CD4-positive, alpha-beta T cell treated with Interleukin-12 subunit alpha and Interleukin-12 subunit beta, for 1 hour (primary cell): Measurements from ENCODE around the gene SCN2A.
A peak's percentile ranks its signal among the peaks of the same experiment; 100 is the strongest.
"Not testable (repeated sequence)": the region's sequence is repeated elsewhere in the genome, so short reads cannot be mapped to it uniquely, and the experiment has no call there.

Experiments
- DNase-seq: peaks from one replicate; pipeline ENCODE4 v3.0.0-alpha.2; 2020

Gene SCN2A

DNA sequence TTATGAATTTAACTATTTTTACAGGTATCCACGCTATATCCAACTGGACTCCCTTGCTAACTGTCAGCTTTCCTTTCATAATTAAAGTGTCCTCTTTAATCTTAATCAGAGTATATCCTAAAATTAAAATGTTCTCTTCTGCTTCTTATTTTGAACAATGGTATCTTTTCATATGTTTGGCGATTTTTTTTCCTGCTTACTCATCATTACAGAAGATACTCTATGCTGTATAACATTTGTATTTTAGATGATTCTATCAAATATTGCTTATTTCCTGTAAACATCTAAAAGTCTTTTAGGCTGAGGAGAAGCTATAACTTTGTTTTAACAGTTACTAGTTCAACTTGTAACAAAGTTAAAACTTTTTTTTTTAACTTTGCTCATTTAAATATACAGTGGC, 17.4 kb downstream of the SCN2A start:
- no peak for DNase-seq

DNA sequence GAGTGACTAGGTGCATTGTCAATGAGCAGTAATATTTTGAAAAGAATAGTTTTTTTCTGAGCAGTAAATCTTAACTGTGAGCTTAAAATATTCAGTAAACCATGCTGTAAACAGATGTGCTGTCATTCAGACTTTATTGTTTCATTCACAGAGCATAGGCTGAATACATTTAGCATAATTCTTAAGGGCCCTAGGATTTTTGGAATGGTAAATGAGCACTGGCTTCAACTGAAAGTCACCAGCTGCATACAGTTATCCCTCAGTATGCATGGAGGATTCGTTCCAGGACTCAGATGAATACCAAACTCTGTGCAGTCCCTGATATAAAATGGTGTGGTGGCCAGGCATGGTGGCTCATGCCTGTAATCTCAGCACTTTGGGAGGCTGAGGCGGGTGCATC, 21.1 kb downstream of the SCN2A start:
- DNase-seq: not testable (repeated sequence)

DNA sequence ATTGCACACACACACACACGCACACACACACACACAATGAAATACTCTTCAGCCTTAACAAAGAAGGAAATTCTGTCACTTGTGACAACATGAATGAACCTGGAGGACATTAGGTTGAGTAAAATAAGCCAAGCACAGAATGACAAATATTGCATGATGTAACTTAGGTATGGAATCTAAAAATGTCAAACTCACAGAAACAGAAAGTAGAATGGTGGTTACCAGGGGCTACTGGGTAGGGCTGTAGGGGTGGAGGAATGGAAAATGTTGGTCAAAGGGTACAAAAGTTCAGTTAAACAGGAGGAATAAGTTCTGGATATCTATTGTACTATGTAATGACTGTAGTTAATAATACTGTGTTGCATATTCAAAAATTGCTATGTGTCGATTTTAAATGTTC, 29.5 kb downstream of the SCN2A start:
- DNase-seq: no peak

DNA sequence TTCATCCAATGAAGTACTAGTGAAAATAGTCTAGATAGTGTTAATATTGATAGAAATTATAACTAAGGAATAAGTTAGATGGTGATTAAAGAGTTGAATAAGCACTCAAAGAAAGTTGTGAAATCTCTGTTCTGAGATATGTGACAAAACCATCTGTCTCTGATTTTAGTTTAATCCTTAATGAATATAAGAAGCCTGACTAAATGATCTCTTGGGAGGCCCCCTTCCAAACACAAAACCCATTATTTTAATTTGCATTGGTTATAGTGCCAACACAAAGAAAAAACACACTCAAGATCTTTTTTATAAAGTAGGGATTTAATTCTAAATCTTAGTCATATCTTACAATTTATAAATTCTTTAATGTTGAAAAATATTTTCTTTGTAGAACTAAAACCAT, 34.0 kb downstream of the SCN2A start:
- DNase-seq: no peak

DNA sequence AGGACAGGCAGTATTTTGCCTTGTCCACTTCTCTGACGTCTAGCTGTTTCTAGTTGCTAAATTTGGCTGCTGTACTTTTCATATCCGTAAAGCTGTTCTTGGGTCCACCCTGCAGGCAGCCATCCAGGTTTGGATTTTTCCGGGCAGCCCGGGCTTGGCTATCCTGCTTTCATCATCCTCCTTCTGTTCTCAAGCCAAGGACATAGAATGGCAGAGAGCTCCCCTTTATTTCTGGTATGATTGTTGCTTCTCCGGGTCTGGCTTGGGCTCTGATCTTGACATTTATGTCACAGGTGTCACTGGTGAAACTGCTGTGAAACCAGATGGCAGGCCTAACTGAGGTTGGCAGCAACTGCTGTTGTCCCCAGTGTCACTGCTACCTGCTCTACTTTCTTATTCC, 35.5 kb downstream of the SCN2A start:
- DNase-seq: no peak

DNA sequence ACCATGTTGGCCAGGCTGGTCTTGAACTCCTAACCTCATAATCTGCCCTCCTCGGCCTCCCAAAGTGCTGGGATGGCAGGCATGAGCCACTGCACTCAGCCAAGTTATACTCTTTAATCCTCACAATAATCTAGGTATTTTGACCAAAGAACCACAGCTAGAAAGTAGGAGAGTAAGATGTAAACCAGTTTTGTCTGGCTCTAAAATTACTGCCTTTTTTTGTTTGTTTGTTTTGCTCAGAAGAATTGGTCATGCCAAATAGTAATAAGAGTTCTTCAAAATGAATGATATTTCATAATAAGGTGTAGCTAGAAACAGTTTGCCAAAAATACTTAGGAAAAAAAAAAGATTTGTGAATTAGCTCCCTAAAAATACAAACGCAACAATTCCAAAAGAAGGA, 36.7 kb downstream of the SCN2A start:
- no peak for DNase-seq

DNA sequence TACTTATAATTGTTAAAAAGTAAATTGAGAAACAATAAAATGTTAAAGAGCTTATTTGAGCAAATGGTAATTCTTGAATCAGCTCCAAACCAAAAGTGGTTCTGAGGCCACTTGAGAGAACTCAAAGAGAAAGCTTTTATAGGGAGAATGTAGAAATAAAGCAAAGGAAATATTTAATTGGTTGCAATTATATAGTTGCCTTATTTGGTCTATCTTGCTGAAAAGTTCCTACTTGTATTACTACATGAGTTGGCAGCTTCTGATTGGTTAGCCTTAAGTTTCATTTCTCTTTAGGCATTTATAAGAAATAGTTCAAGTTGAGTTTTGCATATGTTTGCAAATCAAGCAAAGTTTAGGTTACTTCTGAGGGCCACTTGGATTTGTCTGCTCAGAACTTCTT, 38.1 kb downstream of the SCN2A start:
- no peak for DNase-seq

DNA sequence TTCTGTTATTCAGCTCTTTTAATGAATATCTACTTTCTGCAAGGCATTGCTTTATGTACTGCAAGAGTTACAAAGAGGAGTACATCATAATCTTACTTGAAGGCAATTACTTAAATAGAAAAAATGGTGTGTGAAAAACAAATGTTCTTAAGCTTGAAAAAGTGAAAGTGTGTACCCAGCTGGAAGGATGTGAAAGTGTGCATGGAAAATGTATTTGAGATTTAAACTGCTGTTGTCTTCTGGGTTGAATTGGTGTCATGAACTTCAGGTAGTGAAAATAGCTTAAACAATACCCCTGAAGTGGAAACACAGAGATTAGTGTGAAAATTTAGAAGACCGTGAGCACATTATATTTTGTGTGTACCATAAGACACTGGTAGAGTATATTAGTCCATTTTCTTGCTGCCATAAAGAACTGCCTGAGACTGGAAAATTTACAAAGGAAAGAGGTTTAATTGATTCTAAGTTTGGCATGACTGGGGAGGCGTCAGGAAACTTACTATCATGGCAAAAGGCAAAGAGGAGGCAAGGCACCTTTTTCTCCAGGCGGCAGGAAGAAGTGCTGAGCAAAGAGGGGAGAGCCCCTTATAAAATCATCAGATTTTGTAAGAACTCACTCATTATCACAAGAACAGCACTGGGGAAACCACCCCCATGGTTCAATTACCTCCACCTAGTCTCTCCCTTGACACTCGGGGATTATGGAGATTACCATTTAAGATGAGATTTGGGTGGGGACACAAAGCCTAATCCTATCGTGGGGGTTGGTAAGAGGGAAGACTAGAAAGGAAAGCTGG, 38.8 kb downstream of the SCN2A start:
- DNase-seq: no peak

DNA sequence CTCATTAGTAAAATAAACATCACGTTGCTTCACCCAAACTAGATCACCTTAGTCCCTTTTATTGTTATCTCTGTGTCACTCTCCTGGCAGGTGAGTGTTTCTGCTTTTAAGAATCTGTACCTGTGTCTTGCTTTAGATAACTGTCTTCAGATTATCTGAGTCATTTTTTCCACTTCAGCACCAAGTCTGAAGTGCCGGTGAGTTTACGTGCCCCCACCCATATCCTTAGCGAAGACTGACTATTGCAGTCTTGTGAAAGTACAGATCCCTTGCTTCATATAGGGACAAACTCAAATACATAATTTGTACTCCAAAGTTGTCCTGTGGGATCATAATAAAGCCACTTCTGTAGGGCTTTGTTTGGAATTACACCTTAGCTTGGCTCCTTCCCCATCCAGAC, 41.1 kb downstream of the SCN2A start:
- DNase-seq: no peak

DNA sequence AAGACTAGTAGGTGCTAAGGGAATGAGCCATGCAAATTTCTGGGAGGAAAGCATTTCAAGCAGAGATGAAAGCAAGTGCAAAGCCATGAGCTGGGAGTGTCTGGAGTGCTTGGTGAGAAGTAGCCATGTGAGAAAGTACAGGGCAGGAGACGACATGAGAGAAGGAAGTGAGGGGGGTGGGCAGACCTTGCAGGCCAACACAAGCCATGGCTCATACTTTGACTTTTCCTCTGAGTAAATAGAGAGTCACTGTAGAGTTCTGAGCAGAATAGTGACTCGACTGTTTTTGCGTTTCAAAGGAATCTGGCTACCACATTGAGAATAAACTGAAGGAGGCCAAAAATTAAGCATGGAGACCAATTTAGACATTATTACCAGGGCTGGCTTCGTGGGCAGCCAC, 42.2 kb downstream of the SCN2A start:
- DNase-seq: no peak

DNA sequence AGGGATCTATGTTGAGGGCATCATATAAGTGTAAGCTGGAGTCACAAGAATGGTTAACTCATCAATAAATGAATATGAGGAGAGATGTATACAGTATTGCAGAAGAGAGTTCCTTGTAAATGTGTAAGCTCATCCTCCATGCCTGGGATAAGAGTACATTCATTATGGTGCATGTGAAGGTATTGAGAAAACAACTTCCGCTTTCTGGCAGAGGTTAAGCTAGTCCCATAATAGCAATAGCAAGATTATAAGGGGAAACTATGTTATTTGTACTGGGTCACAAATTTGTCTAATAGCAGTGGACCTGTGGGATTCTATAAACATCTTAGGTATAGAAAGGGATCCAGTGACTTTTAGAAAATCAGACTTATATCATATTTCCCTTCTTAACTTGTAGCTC, 44.1 kb downstream of the SCN2A start:
- DNase-seq: no peak

DNA sequence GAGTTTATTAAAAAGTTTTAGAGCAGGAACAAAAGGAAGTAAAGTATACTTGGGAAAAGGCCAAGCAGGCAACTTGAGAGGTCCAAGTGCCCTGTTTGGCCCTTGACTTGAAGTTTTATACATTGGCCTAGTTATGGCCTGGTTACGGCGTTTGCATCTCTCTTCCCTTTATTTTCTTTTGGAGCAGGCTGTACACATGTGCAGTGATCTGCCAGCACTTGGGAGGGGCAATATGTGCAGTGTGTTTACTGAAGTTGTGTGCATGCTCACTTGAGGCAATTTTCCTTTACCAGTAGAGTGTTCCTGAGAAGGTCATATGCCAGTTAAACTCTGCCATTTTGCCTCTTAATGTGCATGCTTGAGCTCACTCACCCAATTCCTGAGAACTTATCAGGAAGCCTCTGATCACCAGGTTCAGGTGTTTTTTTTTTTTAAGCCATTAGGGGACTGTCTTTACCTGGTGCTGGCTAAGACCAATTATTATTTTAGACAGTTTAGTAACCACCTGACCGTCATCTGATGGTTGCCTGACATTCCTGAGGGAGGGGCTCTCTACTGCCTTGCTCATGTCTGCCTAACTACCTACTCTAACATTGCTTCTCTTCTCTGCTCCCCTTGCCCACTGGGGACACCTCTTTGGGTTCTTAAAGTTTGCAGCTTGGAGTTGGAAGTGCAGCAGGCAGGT, 48.0 kb downstream of the SCN2A start:
- no peak for DNase-seq

DNA sequence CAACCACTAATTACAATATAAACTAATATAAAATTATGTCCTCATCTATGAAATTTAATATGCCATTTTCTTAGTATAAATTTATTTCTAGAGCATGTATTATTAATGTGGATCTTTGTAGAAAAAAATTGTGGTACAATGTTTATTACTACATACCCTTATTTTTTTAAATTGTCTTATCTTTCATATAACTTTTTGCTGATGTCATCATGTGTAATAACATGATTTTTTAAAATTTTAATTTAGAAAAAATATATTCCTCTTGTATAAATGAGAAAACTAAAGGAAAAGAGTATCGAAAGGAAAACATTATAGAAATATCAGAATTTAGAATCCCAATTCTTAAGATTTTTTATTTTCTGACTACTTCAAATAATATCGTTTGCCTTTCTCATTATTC, 49.9 kb downstream of the SCN2A start:
- no peak for DNase-seq

DNA sequence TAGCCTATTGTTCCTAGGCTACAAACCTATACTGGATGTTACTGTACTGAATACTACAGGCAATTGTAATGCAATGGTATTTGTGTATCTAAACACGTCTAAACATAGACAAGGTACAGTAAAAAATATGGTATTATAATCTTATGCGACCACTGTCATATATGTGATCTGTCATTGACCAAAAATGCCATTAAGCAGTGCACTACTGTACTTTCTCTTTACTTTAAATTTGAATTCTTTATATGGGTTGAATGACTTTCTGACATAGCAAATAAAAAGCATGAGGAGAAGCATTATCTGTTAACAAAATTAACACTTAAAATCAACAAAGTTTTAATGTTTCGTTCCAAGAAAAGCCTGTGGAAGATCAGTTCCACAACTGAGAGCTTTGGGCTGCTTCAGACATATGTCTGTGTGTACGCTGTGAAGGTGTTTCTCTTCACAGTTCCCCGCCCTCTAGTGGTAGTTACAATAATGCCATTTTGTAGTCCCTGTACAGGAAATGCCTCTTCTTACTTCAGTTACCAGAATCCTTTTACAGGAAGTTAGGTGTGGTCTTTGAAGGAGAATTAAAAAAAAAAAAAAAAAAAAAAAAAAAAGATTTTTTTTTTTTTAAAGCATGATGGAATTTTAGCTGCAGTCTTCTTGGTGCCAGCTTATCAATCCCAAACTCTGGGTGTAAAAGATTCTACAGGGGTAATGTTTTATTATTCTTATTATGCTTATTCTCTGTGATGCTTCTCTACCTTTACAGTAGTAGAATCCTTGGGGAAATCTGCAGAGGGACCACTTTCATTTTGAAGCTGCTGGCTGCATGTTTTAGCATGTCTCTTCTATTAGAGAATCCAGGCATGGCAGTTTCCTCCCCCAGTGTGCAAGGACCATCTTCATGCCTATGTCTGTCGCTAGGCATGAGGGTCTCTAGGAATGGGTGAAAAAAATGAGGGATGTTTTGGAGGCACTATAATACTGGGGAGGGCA, 54.5 kb downstream of the SCN2A start:
- peak; percentile 84 for DNase-seq

DNA sequence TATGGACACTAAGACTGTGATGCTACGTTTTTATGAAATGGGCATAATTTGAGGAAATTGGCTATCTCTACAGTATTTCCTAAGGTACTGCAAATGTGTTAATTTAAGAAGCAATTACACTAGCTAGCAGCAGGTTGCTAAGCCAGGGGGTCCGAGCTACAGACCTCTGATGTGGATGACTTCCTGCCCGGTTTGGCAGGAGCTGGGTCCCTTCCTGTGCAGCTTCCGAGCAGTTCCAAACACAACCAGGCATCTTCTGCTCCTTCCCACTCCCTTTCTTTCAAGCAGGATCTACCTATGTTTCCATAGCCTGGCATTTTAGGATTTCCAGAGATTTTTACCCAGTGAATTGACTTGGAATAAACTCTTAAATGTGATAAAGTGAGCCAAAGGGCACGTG, 55.7 kb downstream of the SCN2A start:
- DNase-seq: no peak

DNA sequence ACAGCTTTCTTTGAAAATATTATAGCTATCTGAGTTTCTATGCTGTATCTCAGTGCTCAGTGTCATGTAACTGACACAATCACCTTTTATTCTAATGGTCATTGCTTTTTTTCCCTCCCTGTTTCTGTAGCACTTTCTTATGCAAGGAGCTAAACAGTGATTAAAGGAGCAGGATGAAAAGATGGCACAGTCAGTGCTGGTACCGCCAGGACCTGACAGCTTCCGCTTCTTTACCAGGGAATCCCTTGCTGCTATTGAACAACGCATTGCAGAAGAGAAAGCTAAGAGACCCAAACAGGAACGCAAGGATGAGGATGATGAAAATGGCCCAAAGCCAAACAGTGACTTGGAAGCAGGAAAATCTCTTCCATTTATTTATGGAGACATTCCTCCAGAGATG, 56.4 kb downstream of the SCN2A start:
- DNase-seq: no peak

DNA sequence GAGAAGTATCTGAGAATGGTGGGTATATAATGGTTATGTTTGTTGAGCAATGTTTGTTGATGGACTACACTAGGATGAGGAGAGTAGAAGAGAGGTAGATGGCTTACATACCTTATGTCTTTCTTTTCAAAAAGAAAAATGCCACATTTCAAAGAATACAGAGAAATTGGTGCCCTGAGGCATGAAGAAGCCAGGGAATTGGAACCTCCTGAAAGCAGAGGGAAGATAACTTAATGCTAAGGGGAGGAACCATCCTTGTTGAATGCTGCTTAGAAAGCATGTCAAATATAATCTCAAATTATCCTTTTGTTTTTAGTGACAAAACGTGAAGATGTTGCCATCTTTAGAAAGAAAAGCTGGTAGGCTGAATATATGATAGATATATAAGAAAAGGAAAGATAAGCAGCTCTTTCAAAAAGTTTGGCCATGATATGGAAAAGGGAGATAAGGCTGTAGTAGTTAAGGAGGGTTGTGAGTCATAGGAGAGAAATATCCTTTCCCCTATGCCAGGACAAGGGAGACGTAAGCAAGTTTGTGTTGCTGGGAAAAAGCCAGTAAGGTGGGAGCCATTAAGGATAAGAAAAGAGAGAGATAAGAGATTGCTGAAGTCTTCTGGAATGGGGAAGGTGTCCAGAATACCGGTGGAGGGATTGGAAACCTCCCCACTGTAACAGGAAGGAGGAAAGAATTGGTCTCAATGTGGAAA, 66.3 kb downstream of the SCN2A start:
- DNase-seq: no peak

DNA sequence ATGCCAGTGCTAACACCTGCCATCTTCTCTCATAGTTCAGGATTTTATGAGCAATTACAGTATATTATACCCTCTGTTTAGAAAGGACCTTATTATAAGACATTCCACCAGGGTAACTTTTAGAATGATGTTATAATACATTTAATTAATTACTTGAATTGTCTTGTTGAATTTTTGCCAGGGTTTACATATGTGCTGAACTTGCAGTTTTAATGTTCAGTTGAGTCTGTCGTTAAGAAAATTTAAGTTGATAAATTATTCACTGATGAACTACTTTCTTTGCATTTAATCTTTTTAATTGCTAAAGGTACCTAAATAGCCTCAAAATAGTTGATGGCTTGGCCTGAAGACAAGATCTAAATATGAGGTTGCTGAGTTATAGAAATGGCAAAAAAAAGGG, 68.1 kb downstream of the SCN2A start:
- DNase-seq: no peak

DNA sequence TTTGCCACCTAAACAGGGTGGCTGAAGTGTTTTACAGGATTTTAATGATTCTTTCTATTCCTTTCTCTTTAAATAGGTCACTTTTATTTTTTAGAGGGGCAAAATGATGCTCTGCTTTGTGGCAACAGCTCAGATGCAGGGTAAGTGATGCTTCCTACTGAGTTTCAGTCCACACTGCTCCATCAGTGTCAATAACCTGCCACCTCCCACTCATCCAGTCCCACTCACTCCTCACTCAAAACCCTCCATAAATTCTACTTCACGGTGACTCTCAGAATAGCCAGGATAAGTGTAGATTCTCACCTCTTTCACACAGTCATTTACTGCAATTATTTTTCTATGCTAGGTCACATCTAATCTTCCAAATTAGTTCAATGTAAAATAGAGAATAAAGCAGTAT, 72.7 kb downstream of the SCN2A start:
- no peak for DNase-seq

DNA sequence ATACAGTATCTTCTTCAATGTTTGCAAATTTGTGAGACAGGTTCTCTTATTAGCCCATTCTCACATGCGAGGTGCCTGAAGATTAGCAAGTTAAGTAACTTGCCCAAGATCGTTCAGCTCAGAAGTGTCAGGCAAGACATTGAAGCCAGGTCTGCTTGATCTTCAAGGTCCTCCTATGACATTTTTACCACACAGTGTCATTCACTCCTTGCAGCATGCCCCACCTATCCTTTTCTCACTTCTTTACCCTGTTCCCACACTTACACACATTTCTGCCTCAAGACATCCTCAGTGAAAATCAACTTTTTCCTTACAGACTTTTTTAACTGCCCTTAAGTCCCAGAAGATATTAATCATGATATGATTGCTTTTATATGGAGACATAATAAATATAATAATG, 73.8 kb downstream of the SCN2A start:
- no peak for DNase-seq

DNA sequence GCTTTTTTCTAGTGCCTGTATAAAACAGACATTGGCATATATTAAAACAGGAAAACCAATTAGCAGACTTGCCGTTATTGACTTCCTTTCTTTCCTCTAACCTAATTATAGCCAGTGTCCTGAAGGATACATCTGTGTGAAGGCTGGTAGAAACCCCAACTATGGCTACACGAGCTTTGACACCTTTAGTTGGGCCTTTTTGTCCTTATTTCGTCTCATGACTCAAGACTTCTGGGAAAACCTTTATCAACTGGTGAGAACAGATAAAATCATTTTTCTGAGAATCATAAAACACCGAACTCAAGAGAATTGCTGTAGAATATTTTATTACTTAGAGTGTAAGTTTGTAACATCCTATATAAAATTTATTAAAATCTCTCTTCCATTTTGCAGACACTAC, 74.3 kb downstream of the SCN2A start:
- no peak for DNase-seq

DNA sequence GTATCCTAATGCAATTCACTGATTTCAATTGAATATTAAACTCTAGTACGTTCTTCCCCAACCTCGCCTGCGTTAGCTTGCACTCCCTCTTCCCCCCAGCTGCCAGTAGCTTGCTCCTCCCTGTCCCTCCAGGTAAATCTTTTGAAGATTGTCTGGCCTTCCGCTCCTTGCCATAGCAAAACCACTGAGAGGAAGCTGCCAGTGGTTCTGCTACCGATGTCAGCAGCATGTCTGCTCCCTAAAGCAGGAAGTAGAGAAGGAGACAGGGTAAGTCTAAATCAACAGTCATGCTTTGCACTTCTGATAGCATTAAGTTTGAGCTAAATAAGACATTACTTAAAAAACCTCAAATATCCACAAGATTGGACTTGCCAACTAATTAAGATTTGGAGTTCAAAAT, 89.1 kb downstream of the SCN2A start:
- peak; percentile 8 for DNase-seq

DNA sequence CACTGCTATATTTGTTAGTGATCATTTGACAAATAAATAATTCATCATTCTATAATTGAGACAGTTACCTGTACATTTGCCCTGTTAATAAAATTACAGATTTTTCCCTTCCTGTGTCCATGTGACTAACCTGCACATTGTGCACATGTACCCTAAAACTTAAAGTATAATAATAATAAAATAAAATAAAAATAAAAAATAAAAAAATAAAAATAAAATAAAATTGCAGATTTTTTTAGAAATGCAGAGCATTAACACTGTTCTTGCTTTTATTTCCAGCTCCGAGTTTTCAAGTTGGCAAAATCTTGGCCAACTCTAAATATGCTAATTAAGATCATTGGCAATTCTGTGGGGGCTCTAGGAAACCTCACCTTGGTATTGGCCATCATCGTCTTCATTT, 105.1 kb downstream of the SCN2A start:
- not testable (repeated sequence) for DNase-seq
